Measurements from ENCODE around the gene OR6X1. TPM values are rescaled to one million over a fixed set of nuclear protein-coding genes. Genes with fewer than 3 reads are reported as not detected.
A peak's percentile ranks its signal among the peaks of the same experiment; 100 is the strongest.
"Not testable (repeated sequence)": the region's sequence is repeated elsewhere in the genome, so short reads cannot be mapped to it uniquely, and the experiment has no call there.

Gene OR6X1
- total RNA-seq, 1 experiment from 2014 or later = not detected

DNA sequence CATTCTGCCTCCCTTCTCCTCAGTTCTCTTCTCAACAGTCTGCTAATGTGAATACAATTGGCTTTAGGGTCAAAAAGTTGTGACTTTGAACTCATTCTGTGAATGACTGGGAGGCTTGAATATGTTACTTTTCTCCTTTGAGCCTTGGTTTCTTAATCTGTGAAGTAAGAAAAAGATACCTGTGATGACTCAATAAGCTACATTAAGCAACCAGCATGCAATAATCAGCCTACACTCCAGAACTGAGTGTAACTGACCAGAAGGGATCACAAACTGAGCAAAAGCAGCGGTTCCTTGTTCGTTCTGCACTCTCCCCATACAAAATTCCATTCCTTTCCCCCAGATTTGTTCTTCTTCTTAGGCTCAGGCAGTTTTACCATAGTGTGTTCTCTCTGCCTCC, 36.3 kb downstream of the OR6X1 start:
- Histone ChIP-seq H3K4me1 (ENCODE audit: insufficient read depth, low read length, poor library complexity, severe bottlenecking) (no peaks in the 10 kb centered on the region), H3K9me3 (ENCODE audit: low read depth, low read length, poor library complexity, severe bottlenecking) (no peaks in the 10 kb centered on the region), H3K4me3 (ENCODE audit: low read depth, low read length, poor library complexity, severe bottlenecking) (no peak overlapping the region), H3K27me3 (replicated peaks; ENCODE audit: insufficient read depth, low read depth, low read length, poor library complexity) (no peaks in the 10 kb centered on the region), H3K27ac (ENCODE audit: low read depth, low read length, poor library complexity, severe bottlenecking) (no peak overlapping the region), H3K36me3 (ENCODE audit: insufficient read depth, low read length, poor library complexity, severe bottlenecking) (no peaks in the 10 kb centered on the region)
- ChIA-PET CTCF (no interaction called here), POLR2A (ENCODE audit: low non-redundant PET) (no interaction called here)
- TF ChIP-seq EZH2 (IDR thresholded peaks at IDR 0.05; ENCODE audit: borderline replicate concordance, low read depth, low read length, poor library complexity, severe bottlenecking) = no peak
- TF ChIP-seq, protein P1, sequence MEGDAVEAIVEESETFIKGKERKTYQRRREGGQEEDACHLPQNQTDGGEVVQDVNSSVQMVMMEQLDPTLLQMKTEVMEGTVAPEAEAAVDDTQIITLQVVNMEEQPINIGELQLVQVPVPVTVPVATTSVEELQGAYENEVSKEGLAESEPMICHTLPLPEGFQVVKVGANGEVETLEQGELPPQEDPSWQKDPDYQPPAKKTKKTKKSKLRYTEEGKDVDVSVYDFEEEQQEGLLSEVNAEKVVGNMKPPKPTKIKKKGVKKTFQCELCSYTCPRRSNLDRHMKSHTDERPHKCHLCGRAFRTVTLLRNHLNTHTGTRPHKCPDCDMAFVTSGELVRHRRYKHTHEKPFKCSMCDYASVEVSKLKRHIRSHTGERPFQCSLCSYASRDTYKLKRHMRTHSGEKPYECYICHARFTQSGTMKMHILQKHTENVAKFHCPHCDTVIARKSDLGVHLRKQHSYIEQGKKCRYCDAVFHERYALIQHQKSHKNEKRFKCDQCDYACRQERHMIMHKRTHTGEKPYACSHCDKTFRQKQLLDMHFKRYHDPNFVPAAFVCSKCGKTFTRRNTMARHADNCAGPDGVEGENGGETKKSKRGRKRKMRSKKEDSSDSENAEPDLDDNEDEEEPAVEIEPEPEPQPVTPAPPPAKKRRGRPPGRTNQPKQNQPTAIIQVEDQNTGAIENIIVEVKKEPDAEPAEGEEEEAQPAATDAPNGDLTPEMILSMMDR (conservative IDR thresholded peaks at IDR 0.05; ENCODE audit: low read depth, low read length) = no peak
- no peak for DNase-seq (ENCODE audit: low spot score)
- no TSS peak for BruUV-seq (replicated peaks)
- intact Hi-C loops (cut with micrococcal nuclease; ENCODE audit: unreplicated experiment) = no loop called here

- H3K4me3 ChIP-seq (ENCODE audit: low read depth, low read length, poor library complexity, severe bottlenecking); H3K27ac ChIP-seq (ENCODE audit: low read depth, low read length, poor library complexity, severe bottlenecking); intact Hi-C loops (cut with micrococcal nuclease; ENCODE audit: unreplicated experiment); CTCF ChIA-PET; H3K36me3 ChIP-seq (ENCODE audit: insufficient read depth, low read length, poor library complexity, severe bottlenecking); DNase-seq (ENCODE audit: low spot score); H3K27me3 ChIP-seq (replicated peaks; ENCODE audit: insufficient read depth, low read depth, low read length, poor library complexity); POLR2A ChIA-PET (ENCODE audit: low non-redundant PET); BruUV-seq (replicated peaks); H3K4me1 ChIP-seq (ENCODE audit: insufficient read depth, low read length, poor library complexity, severe bottlenecking); H3K9me3 ChIP-seq (ENCODE audit: low read depth, low read length, poor library complexity, severe bottlenecking): not testable (repeated sequence)
These were observed 41.7 kb downstream of the OR6X1 start for GRCh38 chr11:123712627-123713026.

GRCh38 chr11:123707606-123708205, 46.6 kb downstream of the OR6X1 start:
- Histone ChIP-seq H3K4me3 (ENCODE audit: low read depth, low read length, poor library complexity, severe bottlenecking) (no peak overlapping the region), H3K36me3 (ENCODE audit: insufficient read depth, low read length, poor library complexity, severe bottlenecking) (no peaks in the 10 kb centered on the region), H3K4me1 (ENCODE audit: insufficient read depth, low read length, poor library complexity, severe bottlenecking) (no peaks in the 10 kb centered on the region), H3K27ac (ENCODE audit: low read depth, low read length, poor library complexity, severe bottlenecking) (no peak overlapping the region), H3K9me3 (ENCODE audit: low read depth, low read length, poor library complexity, severe bottlenecking) (no peaks in the 10 kb centered on the region), H3K27me3 (replicated peaks; ENCODE audit: insufficient read depth, low read depth, low read length, poor library complexity) (no peaks in the 10 kb centered on the region)
- BruUV-seq (replicated peaks) = no TSS peak
- ChIA-PET CTCF (interaction anchor here (1.0 to 2.1 kb wide), 4 partner anchors 65 to 127 kb away, joined by 3 to 13 read pairs (median 6); no protein-coding TSS in a partner anchor), POLR2A (ENCODE audit: low non-redundant PET) (interaction anchor here (0.7 kb wide), 1 partner anchor 443 kb away, joined by 3 read pairs; no protein-coding TSS in a partner anchor)
- peak; percentile 87 for DNase-seq (ENCODE audit: low spot score)
- TF ChIP-seq EZH2 (IDR thresholded peaks at IDR 0.05; ENCODE audit: borderline replicate concordance, low read depth, low read length, poor library complexity, severe bottlenecking) = no peak
- TF ChIP-seq, protein P1 (conservative IDR thresholded peaks at IDR 0.05; ENCODE audit: low read depth, low read length) = peak; percentile 96
- intact Hi-C loops (cut with micrococcal nuclease; ENCODE audit: unreplicated experiment) = loop anchor here (1.0 to 10.0 kb wide), 3 partner anchors 66 to 193 kb away; no protein-coding TSS in a partner anchor

DNA sequence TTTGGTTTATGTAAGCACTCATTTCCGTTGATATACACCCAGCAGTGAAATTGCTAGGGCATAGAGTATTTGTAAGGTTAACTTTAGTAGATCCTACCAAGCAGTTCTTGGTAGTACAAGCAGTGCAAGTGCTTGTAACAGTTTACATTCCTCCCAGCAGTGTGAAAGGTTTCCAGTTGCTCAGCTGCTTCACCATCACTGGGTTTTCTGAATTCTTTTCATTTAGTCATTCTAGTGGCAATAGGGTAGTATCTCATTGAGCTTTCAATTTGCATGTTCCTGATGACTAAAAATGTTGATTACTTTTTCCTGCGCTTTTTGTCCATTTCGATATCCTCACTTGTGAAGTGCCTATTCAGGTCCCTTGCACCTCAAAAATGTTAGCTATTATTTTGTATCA, 47.1 kb downstream of the OR6X1 start:
- Histone ChIP-seq H3K4me1 (ENCODE audit: insufficient read depth, low read length, poor library complexity, severe bottlenecking) (peaks cover 5% of the 10 kb centered on the region), H3K27ac (ENCODE audit: low read depth, low read length, poor library complexity, severe bottlenecking) (no peak overlapping the region), H3K36me3 (ENCODE audit: insufficient read depth, low read length, poor library complexity, severe bottlenecking) (no peaks in the 10 kb centered on the region), H3K27me3 (replicated peaks; ENCODE audit: insufficient read depth, low read depth, low read length, poor library complexity) (no peaks in the 10 kb centered on the region), H3K4me3 (ENCODE audit: low read depth, low read length, poor library complexity, severe bottlenecking) (no peak overlapping the region), H3K9me3 (ENCODE audit: low read depth, low read length, poor library complexity, severe bottlenecking) (no peaks in the 10 kb centered on the region)
- DNase-seq (ENCODE audit: low spot score) = no peak
- no TSS peak for BruUV-seq (replicated peaks)
- no peak for TF ChIP-seq EZH2 (IDR thresholded peaks at IDR 0.05; ENCODE audit: borderline replicate concordance, low read depth, low read length, poor library complexity, severe bottlenecking)
- TF ChIP-seq, protein P1 (conservative IDR thresholded peaks at IDR 0.05; ENCODE audit: low read depth, low read length) = no peak
- intact Hi-C loops (cut with micrococcal nuclease; ENCODE audit: unreplicated experiment) = loop anchor here (1.0 to 10.0 kb wide), 3 partner anchors 66 to 192 kb away; no protein-coding TSS in a partner anchor
- CTCF ChIA-PET = interaction anchor here (1.0 to 2.1 kb wide), 4 partner anchors 64 to 127 kb away, joined by 3 to 13 read pairs (median 6); no protein-coding TSS in a partner anchor
- POLR2A ChIA-PET (ENCODE audit: low non-redundant PET) = no interaction called here

Measured in A673 (cell line).